Measurements from ENCODE around the gene LINGO1. TPM values are rescaled to one million over a fixed set of nuclear protein-coding genes. Genes with fewer than 3 reads are reported as not detected.

LINGO1 gene
- total RNA-seq, 1 donor from 2014 or later: 41.3 TPM

DNA sequence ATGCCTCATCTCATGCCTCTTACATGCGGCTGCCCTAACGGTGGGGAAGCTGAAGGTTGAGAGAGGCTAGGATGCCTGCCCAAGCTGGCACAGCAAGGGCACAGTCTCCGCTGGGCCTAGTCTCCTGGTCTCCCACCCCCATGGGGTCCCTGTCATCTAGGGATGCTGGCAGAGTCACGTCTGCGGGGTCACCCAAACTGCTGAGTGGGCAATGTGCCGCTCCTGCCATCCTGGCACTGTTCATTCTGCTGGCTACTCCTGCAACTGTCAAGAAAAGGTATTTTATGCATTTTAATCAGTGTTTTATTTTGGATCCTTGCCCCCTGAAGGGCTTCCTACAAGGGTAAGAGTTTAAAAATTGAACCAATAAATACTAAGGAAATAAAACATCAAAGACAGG, 12.8 kb downstream of the LINGO1 start:
- no peak for DNase-seq (ENCODE audit: low spot score, unreplicated experiment)
- no peak overlapping the region for H3K27ac Mint-ChIP-seq
- no peak for TF ChIP-seq CTCF (IDR thresholded peaks at IDR 0.05; ENCODE audit: unreplicated experiment)
- H3K4me3 Mint-ChIP-seq (ENCODE audit: low read depth): no peak overlapping the region
- H3K27me3 Mint-ChIP-seq: no peaks in the 10 kb centered on the region
- H3K36me3 Mint-ChIP-seq (ENCODE audit: insufficient read depth): peaks cover 3% of the 10 kb centered on the region
- peaks cover 47% of the 10 kb centered on the region for H3K4me1 Mint-ChIP-seq (ENCODE audit: low read depth)
- H3K9me3 Mint-ChIP-seq (ENCODE audit: low read depth): no peaks in the 10 kb centered on the region

DNA sequence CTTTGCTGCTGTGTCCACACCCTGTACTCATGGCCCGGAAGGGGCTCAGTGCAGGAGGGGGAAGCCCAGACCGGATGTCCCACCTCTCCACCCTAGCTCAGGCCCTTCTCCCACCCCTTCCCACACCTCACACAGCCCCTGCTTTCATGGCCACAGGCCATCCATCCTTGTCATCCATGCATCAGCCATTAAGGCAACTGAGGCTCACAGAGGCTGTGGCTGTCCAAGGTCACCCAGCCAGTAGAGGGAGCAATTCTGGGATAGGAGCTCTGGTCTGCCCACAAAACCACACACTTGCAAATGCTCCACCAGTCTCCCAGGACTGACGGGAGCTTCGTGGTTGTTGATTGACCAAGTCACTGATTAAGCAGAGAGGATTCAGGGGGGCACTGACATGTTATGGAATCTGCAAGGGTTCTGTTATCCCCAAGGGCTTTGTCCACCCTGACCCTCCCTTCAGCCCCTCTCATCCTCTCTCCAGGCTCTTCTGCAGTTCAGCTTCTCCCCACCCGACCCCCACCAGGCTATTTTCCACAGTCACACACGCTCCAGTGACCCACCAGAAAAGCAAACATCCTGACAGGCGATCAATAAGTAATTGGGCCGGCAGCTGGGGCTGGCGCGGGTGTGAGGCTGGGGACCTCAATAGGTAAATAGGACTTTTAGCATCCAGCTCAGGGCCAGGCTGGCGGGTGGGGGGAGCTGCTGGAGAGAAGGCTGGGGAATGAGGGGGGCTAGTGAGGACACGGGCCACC, 15.1 kb downstream of the LINGO1 start:
- Mint-ChIP-seq H3K4me3 (ENCODE audit: low read depth) (peak overlapping the region; percentile 7), H3K4me1 (ENCODE audit: low read depth) (peaks cover 35% of the 10 kb centered on the region), H3K27ac (peak overlapping the region; percentile 90), H3K9me3 (ENCODE audit: low read depth) (no peaks in the 10 kb centered on the region), H3K27me3 (no peaks in the 10 kb centered on the region), H3K36me3 (ENCODE audit: insufficient read depth) (peaks cover 9% of the 10 kb centered on the region)
- peak; percentile 64 for TF ChIP-seq CTCF (IDR thresholded peaks at IDR 0.05; ENCODE audit: unreplicated experiment)
- peak; percentile 34 for DNase-seq (ENCODE audit: low spot score, unreplicated experiment)

DNA sequence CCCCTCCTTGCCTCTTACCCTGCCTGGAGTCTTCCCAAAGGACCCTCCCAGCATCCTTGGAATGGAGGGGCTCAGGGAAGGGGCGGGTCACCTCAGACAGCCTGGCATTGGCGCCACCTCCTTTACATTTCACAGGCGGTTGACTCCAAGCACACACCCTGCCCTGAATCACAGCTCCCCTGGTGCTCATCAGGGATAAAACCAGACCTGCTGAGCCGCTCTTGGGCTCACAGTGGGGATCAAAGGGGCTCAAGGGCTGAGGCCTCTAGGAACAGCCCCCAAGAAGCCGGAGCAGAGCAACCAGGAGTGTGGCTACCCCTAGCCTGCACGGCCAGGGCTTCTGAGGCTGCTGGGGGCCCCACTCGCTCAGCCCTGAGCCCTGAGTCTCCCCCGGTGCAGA, 16.6 kb downstream of the LINGO1 start:
- H3K4me3 Mint-ChIP-seq (ENCODE audit: low read depth): no peak overlapping the region
- peaks cover 9% of the 10 kb centered on the region for H3K36me3 Mint-ChIP-seq (ENCODE audit: insufficient read depth)
- no peak for DNase-seq (ENCODE audit: low spot score, unreplicated experiment)
- TF ChIP-seq CTCF (IDR thresholded peaks at IDR 0.05; ENCODE audit: unreplicated experiment): no peak
- H3K4me1 Mint-ChIP-seq (ENCODE audit: low read depth): peaks cover 23% of the 10 kb centered on the region
- H3K27me3 Mint-ChIP-seq: no peaks in the 10 kb centered on the region
- no peaks in the 10 kb centered on the region for H3K9me3 Mint-ChIP-seq (ENCODE audit: low read depth)
- no peak overlapping the region for H3K27ac Mint-ChIP-seq

DNA sequence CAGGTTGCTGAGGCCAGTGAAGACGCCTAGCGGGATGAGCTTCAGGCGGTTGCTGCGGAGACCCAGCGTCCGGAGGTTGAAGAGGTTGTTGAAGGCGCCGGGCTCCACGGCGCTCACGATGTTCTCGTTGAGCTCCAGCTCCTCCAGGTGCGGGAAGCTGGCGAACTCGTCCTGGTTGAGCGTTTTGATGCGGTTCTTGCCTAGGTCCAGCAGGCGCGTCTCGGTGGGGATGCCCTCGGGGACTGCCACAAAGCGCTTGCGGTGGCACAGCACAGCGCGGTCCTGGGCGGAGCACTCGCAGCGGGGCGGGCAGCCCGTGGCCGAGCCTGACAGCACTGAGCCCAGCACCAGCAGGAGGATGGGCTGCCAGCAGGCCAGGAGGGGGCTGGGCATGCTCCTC, 17.2 kb downstream of the LINGO1 start:
- DNase-seq (ENCODE audit: low spot score, unreplicated experiment): no peak
- Mint-ChIP-seq H3K27me3 (no peaks in the 10 kb centered on the region), H3K27ac (no peak overlapping the region), H3K4me1 (ENCODE audit: low read depth) (peaks cover 23% of the 10 kb centered on the region), H3K4me3 (ENCODE audit: low read depth) (no peak overlapping the region), H3K36me3 (ENCODE audit: insufficient read depth) (peaks cover 9% of the 10 kb centered on the region), H3K9me3 (ENCODE audit: low read depth) (no peaks in the 10 kb centered on the region)
- TF ChIP-seq CTCF (IDR thresholded peaks at IDR 0.05; ENCODE audit: unreplicated experiment): no peak

- Mint-ChIP-seq H3K4me3 (ENCODE audit: low read depth) (no peak overlapping the region), H3K27me3 (no peaks in the 10 kb centered on the region), H3K27ac (no peak overlapping the region), H3K9me3 (ENCODE audit: low read depth) (no peaks in the 10 kb centered on the region), H3K4me1 (ENCODE audit: low read depth) (peaks cover 24% of the 10 kb centered on the region), H3K36me3 (ENCODE audit: insufficient read depth) (peaks cover 9% of the 10 kb centered on the region)
- no peak for DNase-seq (ENCODE audit: low spot score, unreplicated experiment)
- TF ChIP-seq CTCF (IDR thresholded peaks at IDR 0.05; ENCODE audit: unreplicated experiment): no peak
Measured at GRCh38 chr15:77614251-77614806, 18.4 kb downstream of the LINGO1 start.

All from progenitor cell of endocrine pancreas (in vitro differentiated cells).